ENCODE measurements around the gene KIR3DL1.

DNA sequence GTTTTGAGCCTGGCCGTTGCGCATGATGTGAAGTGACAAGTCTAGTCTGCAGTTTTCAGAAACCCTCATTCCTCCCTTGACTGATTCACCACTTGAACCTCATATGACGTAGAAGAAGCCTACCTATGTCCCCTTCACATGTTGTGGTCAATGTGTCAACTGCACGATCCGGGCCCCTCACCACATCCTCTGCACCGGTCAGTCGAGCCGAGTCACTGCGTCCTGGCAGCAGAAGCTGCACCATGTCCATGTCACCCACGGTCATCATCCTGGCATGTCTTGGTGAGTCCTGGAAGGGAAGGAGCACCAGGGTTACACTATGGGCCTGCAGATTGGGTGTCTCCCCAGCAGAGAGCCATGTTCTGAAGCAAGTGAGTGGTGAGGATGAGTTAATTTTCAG is 12.9 kb upstream of the KIR3DL1 start, which contains the start of gene KIR2DL4:
- TF ChIP-seq POLR2A (IDR thresholded peaks at IDR 0.05; ENCODE audit: low read depth, low read length) (no peak), POLR2AphosphoS5 (IDR thresholded peaks at IDR 0.05; ENCODE audit: low read depth, low read length) (no peak), PAX5 (IDR thresholded peaks at IDR 0.05; ENCODE audit: insufficient read depth, low read length, severe bottlenecking) (no peak)

All from GM12891 (cell line).